ENCODE results near the gene RASGRF2. TPM values are rescaled to one million over a fixed set of nuclear protein-coding genes. Genes with fewer than 3 reads are reported as not detected.

Gene RASGRF2
- total RNA-seq, 1 donor from 2014 or later, result 0.05 TPM

- Mint-ChIP-seq H3K4me1 (ENCODE audit: unreplicated experiment) (no peaks in the 10 kb centered on the region), H3K27me3 (ENCODE audit: unreplicated experiment) (peaks cover 4% of the 10 kb centered on the region), H3K27ac (ENCODE audit: unreplicated experiment) (no peak overlapping the region), H3K9me3 (ENCODE audit: unreplicated experiment) (no peaks in the 10 kb centered on the region), H3K36me3 (ENCODE audit: unreplicated experiment) (no peaks in the 10 kb centered on the region), H3K4me3 (ENCODE audit: unreplicated experiment) (no peak overlapping the region)
- DNase-seq (ENCODE audit: extremely low spot score, unreplicated experiment), result no peak
- TF ChIP-seq CTCF (IDR thresholded peaks at IDR 0.05), result no peak
Observed at GRCh38 chr5:80977764-80978163, 17.6 kb downstream of the RASGRF2 start.

GRCh38 chr5:80978772-80979317, 18.7 kb downstream of the RASGRF2 start:
- Mint-ChIP-seq H3K4me1 (ENCODE audit: unreplicated experiment) (no peaks in the 10 kb centered on the region), H3K27me3 (ENCODE audit: unreplicated experiment) (peaks cover 4% of the 10 kb centered on the region), H3K4me3 (ENCODE audit: unreplicated experiment) (no peak overlapping the region), H3K9me3 (ENCODE audit: unreplicated experiment) (no peaks in the 10 kb centered on the region), H3K27ac (ENCODE audit: unreplicated experiment) (no peak overlapping the region), H3K36me3 (ENCODE audit: unreplicated experiment) (no peaks in the 10 kb centered on the region)
- DNase-seq (ENCODE audit: extremely low spot score, unreplicated experiment), result no peak
- TF ChIP-seq CTCF (IDR thresholded peaks at IDR 0.05), result no peak

GRCh38 chr5:80982093-80982492, 21.9 kb downstream of the RASGRF2 start:
- Mint-ChIP-seq H3K4me1 (ENCODE audit: unreplicated experiment) (no peaks in the 10 kb centered on the region), H3K27me3 (ENCODE audit: unreplicated experiment) (peaks cover 7% of the 10 kb centered on the region), H3K27ac (ENCODE audit: unreplicated experiment) (no peak overlapping the region), H3K4me3 (ENCODE audit: unreplicated experiment) (no peak overlapping the region), H3K36me3 (ENCODE audit: unreplicated experiment) (no peaks in the 10 kb centered on the region), H3K9me3 (ENCODE audit: unreplicated experiment) (no peaks in the 10 kb centered on the region)
- no peak for TF ChIP-seq CTCF (IDR thresholded peaks at IDR 0.05)
- no peak for DNase-seq (ENCODE audit: extremely low spot score, unreplicated experiment)

DNA sequence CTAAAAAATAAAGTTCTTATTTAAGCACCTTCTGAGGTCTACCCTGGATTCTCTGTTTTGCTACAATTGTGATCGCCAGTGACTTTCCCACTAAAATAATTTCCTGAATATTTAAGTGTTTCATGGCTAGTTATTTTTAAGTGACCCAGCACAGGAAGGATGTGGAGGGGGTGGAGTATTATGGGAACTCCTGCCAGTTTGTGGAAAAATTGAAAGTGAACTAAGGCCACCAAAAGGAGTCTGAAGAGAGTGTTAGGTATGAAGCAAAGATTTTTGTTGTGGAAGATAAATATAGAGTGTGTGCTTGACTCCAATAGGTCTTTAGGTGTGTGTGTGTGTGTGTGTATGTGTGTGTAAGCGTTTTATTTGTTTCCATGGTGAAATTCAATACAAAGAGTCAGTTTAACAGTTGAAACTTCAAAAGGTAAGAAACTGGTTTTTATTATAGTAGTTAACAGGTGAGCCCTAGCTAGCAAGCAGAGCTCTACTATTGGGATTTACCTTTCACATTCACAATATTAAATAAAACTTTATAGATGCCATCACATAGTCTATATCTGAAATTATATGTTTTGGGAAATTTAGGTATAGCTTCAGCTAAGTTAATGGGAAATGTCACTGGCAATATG, 25.6 kb downstream of the RASGRF2 start:
- Mint-ChIP-seq H3K27me3 (ENCODE audit: unreplicated experiment) (peaks cover 18% of the 10 kb centered on the region), H3K36me3 (ENCODE audit: unreplicated experiment) (no peaks in the 10 kb centered on the region), H3K4me1 (ENCODE audit: unreplicated experiment) (no peaks in the 10 kb centered on the region), H3K4me3 (ENCODE audit: unreplicated experiment) (no peak overlapping the region), H3K27ac (ENCODE audit: unreplicated experiment) (no peak overlapping the region), H3K9me3 (ENCODE audit: unreplicated experiment) (no peaks in the 10 kb centered on the region)
- no peak for DNase-seq (ENCODE audit: extremely low spot score, unreplicated experiment)
- no peak for TF ChIP-seq CTCF (IDR thresholded peaks at IDR 0.05)

DNA sequence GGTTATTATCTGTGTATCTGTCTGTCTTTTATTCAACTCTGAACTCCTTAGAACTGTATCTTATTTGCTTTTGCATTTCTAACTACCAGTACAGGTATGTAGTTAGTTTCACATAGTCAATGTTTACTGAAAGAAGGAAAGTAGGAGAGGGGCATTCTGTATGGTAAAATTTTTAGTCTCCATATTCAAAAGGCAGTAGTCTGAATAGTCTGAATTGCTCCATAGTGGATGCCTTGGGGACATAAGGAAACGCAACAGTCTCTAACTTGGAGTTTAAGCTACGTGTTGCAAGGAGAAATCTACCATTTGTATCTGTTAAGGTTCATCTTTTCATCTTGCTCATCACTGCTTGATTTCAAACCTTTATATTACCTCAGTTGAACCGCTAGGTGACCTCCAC, 26.2 kb downstream of the RASGRF2 start:
- TF ChIP-seq CTCF (IDR thresholded peaks at IDR 0.05), result no peak
- Mint-ChIP-seq H3K36me3 (ENCODE audit: unreplicated experiment) (no peaks in the 10 kb centered on the region), H3K27me3 (ENCODE audit: unreplicated experiment) (peaks cover 15% of the 10 kb centered on the region), H3K9me3 (ENCODE audit: unreplicated experiment) (no peaks in the 10 kb centered on the region), H3K4me1 (ENCODE audit: unreplicated experiment) (no peaks in the 10 kb centered on the region), H3K4me3 (ENCODE audit: unreplicated experiment) (no peak overlapping the region), H3K27ac (ENCODE audit: unreplicated experiment) (no peak overlapping the region)
- DNase-seq (ENCODE audit: extremely low spot score, unreplicated experiment), result no peak

Measured in osteocyte (in vitro differentiated cells).